ENCODE results near the gene FOXP1. TPM values are rescaled to one million over a fixed set of nuclear protein-coding genes. Genes with fewer than 3 reads are reported as not detected.
"Not testable (repeated sequence)": the region's sequence is repeated elsewhere in the genome, so short reads cannot be mapped to it uniquely, and the experiment has no call there.

Gene FOXP1
- total and polyA plus RNA-seq, 2 of the 8 experiments (the other 6 are each of a cell fraction or from before 2014, with no cell fraction given): 13.9 to 25.4 TPM

GRCh38 chr3:71526448-71526847 lies 57.1 kb downstream of the FOXP1 start:
- H2BK120ac ChIP-seq (replicated peaks; ENCODE audit: low read depth, low read length); H3K27me3 ChIP-seq (replicated peaks in 1 of 4; ENCODE audit: control insufficient read depth in 3 of 4, extremely low read depth in 1 of 4, insufficient read depth in 3 of 4, low read length in 3 of 4); H2BK5ac ChIP-seq (ENCODE audit: low read depth, low read length); H3K14ac ChIP-seq (ENCODE audit: insufficient read length); H2BK20ac ChIP-seq (ENCODE audit: low read length); H3K79me1 ChIP-seq (ENCODE audit: low read depth, low read length); H3K4ac ChIP-seq (replicated peaks; ENCODE audit: insufficient read length, low read depth, low read length); H3K23ac ChIP-seq (ENCODE audit: insufficient read length); H2BK12ac ChIP-seq (ENCODE audit: low read depth, low read length); CTCF ChIA-PET (ENCODE audit: partially characterized antibody); H4K91ac ChIP-seq (replicated peaks; ENCODE audit: insufficient read length, low read length); H3K4me2 ChIP-seq (ENCODE audit: insufficient read depth in 1 of 2, low read depth in 2 of 2, low read length in 2 of 2); H3K79me2 ChIP-seq (ENCODE audit: control insufficient read depth in 1 of 2, insufficient read depth in 2 of 2, low read length in 2 of 2); H4K5ac ChIP-seq (ENCODE audit: insufficient read length, low read depth, low read length); H3K9ac ChIP-seq (replicated peaks in 1 of 4; ENCODE audit: extremely low read depth in 1 of 4, low read depth in 3 of 4, low read length in 3 of 4); H2AK5ac ChIP-seq (ENCODE audit: low read depth, low read length); H2AFZ ChIP-seq (ENCODE audit: low read length); H3K18ac ChIP-seq (ENCODE audit: extremely low read depth, low read length); H3K56ac ChIP-seq (replicated peaks; ENCODE audit: insufficient read length, low read depth, low read length); H3K36me3 ChIP-seq (ENCODE audit: control insufficient read depth in 2 of 4, insufficient read depth in 4 of 4, low read length in 3 of 4); DNase-seq (ENCODE audit: low read depth in 1 of 2, low spot score in 2 of 2); H3K4me1 ChIP-seq (replicated peaks in 1 of 4; ENCODE audit: control insufficient read depth in 3 of 4, insufficient read depth in 4 of 4, low read length in 3 of 4); H2BK15ac ChIP-seq (ENCODE audit: low read length); FAIRE-seq; H4K20me1 ChIP-seq (replicated peaks in 1 of 2; ENCODE audit: control insufficient read depth in 1 of 2, insufficient read depth in 2 of 2, low read length in 2 of 2); H3K27ac ChIP-seq (ENCODE audit: low read depth, low read length); H3K9me3 ChIP-seq (ENCODE audit: insufficient read depth in 2 of 2, low read depth in 1 of 2, low read length in 1 of 2); H4K8ac ChIP-seq (ENCODE audit: extremely low read depth, insufficient read depth, low read length); H3K23me2 ChIP-seq (ENCODE audit: low read depth, low read length); H3K4me3 ChIP-seq (ENCODE audit: extremely low read depth in 1 of 4, insufficient read depth in 2 of 4, low read depth in 3 of 4, low read length in 4 of 4): not testable (repeated sequence)
- WGBS, 2 experiments (ENCODE audit: extremely low coverage in 1 of 2, insufficient coverage in 1 of 2, insufficient read length in 1 of 2, insufficient replicate concordance in 2 of 2, low coverage in 1 of 2, low lambda C conversion rate in 2 of 2, missing lambda C conversion rate in 1 of 2): 91% methylated on average over 9 of the region's 9 CpGs; no CpG with 5 or more reads in 1 of the 2 experiments
- POLR2A ChIA-PET (ENCODE audit: partially characterized antibody): interaction anchor here (1.1 kb wide), 1 partner anchor 56 kb away, joined by 3 read pairs; no protein-coding TSS in a partner anchor

Data from H1 (cell line).